GM18520 (cell line): ENCODE results near the gene TSPAN12.
A peak's percentile ranks its signal among the peaks of the same experiment; 100 is the strongest.

ENCODE experiments used
- ATAC-seq: cut with Tn5 transposase; IDR thresholded peaks from one replicate; pipeline ENCODE4 v1.9.1; 2021; ENCODE audit not compliant: unreplicated experiment

Gene TSPAN12

GRCh38 chr7:120843109-120843508, 14.8 kb downstream of the TSPAN12 start:
- ATAC-seq: no peak

DNA sequence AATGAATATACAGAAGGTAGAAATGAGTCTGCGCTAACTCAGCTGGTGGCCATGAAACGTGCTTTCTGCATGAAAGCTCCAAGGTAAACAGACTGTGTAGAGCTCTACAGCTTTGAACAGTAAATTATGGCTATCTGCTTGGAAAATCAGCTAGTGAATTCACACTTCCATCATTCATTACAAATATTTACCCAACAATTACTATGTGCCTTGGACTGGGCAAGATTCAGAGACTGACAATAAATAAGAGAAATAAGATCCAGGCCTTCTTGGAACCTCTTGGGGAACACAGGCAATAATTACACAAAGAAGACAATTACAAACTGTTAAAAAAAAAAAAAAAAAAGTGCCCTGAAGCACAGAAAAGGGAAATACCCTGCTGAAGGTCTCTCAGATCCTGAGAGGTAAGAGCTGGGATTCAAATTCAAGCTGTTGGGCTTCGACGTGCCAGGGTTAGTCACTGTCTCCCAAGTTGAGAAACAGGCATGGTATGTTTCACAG, 15.8 kb downstream of the TSPAN12 start:
- ATAC-seq: no peak

- no peak for ATAC-seq
Measured at GRCh38 chr7:120841608-120842007, 16.3 kb downstream of the TSPAN12 start.

DNA sequence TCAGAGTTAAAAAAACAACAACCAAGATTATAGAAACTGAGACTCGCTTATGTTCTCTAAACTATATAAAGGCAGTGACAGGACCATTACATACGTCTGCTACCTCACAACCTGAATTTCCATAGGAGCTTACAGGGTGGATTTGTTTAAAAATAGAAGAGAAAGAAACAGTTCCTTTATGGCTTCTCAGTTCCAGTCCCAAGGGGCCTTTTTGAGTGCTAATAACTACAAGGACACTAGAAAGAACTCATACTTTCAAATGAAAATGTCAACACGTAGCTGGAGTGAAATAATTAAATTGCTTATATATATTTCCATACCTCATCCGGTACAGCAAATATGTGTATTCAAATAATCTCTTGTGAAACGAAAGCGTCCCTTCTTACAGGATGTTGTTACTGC, 19.7 kb downstream of the TSPAN12 start:
- ATAC-seq: peak; percentile 47

GRCh38 chr7:120837599-120837998, 20.3 kb downstream of the TSPAN12 start:
- peak; percentile 23 for ATAC-seq

GRCh38 chr7:120836556-120837115, 21.3 kb downstream of the TSPAN12 start:
- ATAC-seq: no peak

DNA sequence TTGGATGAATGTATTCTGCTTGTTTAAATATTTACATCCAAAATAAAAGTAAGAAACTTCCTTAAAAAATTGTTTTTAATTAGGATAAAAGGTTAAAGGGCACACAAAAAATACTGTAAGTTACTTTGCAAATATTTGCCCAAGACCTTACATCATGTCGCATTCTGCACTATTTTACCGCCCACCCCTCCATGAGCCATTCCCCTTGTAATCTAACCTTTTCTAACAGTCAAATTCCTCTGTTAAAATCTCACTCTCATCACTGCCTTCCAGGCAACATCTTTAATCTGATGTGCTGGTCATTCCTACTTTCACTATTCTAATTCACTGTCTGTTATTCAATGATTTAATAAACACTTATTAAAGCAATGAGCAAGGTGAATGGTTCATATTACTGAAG, 23.2 kb downstream of the TSPAN12 start:
- no peak for ATAC-seq

DNA sequence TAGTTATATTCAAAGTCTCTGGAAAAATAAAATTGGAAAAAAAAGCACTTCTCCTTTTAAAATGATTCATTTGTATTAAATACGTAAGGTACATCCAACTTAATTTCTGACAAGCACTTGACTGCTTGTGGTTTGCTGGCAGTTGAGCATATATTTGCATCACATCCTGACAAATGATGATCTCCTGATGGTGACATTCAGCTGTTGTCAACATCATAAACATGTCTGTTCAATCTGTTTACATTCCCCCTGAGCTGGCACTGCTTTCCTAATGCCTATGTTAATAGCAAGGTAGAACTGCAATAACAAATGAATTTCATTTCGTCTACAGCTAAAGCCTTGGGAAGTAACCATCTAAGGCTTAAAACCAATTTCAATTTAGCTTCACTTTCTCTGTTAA, 24.4 kb downstream of the TSPAN12 start:
- ATAC-seq: no peak

DNA sequence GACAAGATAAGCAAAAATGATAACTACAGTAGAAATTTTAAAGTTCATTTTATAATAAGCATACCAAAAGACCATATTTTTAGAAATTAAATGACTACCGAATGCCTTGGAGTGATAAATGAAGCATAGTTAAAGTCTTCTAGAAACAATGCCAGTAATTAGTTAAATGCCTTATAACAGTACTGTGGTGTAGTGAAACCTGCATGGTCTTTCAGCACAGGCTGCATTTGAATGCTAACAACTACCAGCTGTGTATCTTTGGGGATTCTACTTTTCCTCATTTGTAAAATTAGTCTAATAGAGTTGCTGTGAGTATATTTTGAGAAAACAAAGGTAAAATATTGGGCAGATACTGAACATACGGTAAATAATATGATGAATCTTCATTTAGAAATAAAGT, 25.1 kb downstream of the TSPAN12 start:
- ATAC-seq: no peak

- ATAC-seq: no peak
Measured at GRCh38 chr7:120831260-120831659, 26.7 kb downstream of the TSPAN12 start.

- ATAC-seq: no peak
Measured at GRCh38 chr7:120829487-120829886, 28.5 kb downstream of the TSPAN12 start.

- no peak for ATAC-seq
Measured at GRCh38 chr7:120828528-120828927, 29.4 kb downstream of the TSPAN12 start.

DNA sequence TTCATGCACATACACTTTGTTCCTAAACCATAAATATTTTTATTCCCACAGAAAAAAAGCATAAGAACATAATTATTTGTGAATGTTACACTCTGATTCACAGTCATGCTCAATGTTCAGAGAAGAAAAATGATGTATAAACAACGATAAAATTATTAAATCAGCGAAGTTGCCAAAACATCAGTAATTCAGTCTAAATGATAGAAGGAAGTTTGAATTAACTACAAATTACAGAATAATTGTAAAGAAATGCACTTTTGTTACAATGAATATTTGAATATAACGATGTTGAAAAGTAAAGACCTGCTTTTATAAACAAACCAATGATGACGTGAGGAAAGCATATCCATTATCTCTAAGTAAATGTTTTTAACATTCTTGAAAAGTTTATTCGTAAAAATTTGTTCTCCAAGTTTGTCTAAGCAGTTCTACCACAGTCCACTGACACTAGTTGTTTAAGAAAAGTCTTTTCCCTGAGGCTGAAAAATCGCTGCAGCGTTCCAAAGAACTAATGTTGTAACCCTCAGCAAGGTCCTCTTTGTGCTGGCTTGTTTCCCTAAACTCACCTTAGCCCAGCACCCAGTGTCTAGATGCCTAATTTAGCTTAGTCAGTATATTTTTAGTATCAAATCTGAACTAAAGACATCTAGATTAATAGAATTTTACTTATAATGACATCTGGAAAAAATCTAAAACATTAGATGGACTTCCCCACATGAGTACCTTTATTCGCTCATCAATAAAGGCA, 30.4 kb downstream of the TSPAN12 start:
- no peak for ATAC-seq

GRCh38 chr7:120825576-120825975, 32.4 kb downstream of the TSPAN12 start:
- no peak for ATAC-seq

DNA sequence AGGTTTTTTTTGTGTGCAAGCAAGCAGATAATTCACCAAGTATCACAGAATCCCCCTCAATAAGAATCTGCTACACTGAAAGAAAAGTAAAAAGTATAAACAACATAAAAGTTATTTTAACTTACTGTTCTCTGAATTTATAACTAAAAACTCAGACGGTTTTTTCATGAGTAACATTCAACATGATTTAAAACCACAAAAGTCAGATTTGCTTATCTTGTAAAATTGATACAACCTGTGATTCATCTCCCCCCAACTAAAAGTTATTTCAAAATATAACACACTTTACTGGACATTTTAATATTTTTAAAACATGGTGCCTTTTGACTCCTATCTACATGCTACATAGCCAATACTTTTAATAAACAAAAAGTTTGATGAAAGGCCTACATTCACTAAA, 32.8 kb downstream of the TSPAN12 start:
- ATAC-seq: no peak

DNA sequence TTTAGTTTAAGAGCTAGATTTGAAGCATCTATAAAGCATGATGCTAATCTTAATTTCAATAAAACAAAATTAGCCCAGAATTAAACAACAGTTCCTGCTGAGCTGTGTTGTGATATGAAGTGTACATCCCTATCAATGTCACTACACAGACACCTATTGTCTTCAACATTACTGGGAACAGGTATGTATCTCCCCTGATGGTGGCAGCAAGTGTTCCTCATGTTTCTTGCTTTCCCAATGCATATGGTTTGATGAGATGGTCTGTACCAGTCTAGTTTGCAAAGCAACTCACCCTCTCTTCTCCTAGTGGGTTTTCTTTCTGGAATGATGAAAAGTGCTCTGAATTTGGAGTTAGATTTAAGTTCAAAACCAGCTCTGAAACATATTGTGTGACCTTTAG, 38.1 kb downstream of the TSPAN12 start:
- ATAC-seq: no peak

GRCh38 chr7:120817851-120818250, 40.1 kb downstream of the TSPAN12 start:
- ATAC-seq: no peak

- no peak for ATAC-seq
Measured at GRCh38 chr7:120814253-120814939, 43.5 kb downstream of the TSPAN12 start.

- no peak for ATAC-seq
Measured at GRCh38 chr7:120813546-120814252, 44.2 kb downstream of the TSPAN12 start.

GRCh38 chr7:120813089-120813488, 44.9 kb downstream of the TSPAN12 start:
- no peak for ATAC-seq

GRCh38 chr7:120809260-120809659, 48.7 kb downstream of the TSPAN12 start:
- ATAC-seq: no peak
